H9 (cell line): ENCODE data around the gene TSSK2. TPM values are rescaled to one million over a fixed set of nuclear protein-coding genes. Genes with fewer than 3 reads are reported as not detected.

ENCODE experiments used
- DNase-seq: peaks from one replicate; pipeline ENCODE4 v3.0.0-alpha.2; 2017
- H2AFZ ChIP-seq: one replicate; pipeline ENCODE4 v1.6.1; 2013; ENCODE audit warnings: mild to moderate bottlenecking, low read length, control low read depth, moderate library complexity
- H2AK5ac ChIP-seq: 2 replicates; pipeline ENCODE4 v1.6.1; 2013; ENCODE audit warnings: low read length, control low read depth, mixed read lengths; ENCODE audit not compliant: insufficient read length
- H2BK120ac ChIP-seq: one replicate; pipeline ENCODE4 v1.6.1; 2013; ENCODE audit warnings: low read depth, mild to moderate bottlenecking, low read length, control low read depth, inconsistent platforms; ENCODE audit not compliant: poor library complexity, severe bottlenecking
- H2BK12ac ChIP-seq: 2 replicates; pipeline ENCODE4 v1.6.1; 2013; ENCODE audit warnings: low read length, control low read depth, mixed read lengths, low read depth; ENCODE audit not compliant: insufficient read length
- H2BK15ac ChIP-seq: 2 replicates; pipeline ENCODE4 v1.6.1; 2013; ENCODE audit warnings: low read depth, low read length, control low read depth
- H2BK20ac ChIP-seq: one replicate; pipeline ENCODE4 v1.6.1; 2013; ENCODE audit warnings: low read depth, mild to moderate bottlenecking, low read length, control low read depth, inconsistent platforms; ENCODE audit not compliant: poor library complexity, severe bottlenecking
- H2BK5ac ChIP-seq: 2 replicates; pipeline ENCODE4 v1.6.1; 2013; ENCODE audit warnings: low read length, control low read depth, mixed read lengths; ENCODE audit not compliant: insufficient read length
- H3K14ac ChIP-seq: 2 replicates; pipeline ENCODE4 v1.6.1; 2013; ENCODE audit warnings: low read length, control low read depth; ENCODE audit not compliant: insufficient read depth
- H3K18ac ChIP-seq: 2 replicates; pipeline ENCODE4 v1.6.1; 2013; ENCODE audit warnings: low read depth, mild to moderate bottlenecking, mixed read lengths, low read length, control low read depth; ENCODE audit not compliant: insufficient read length
- H3K23ac ChIP-seq: 2 replicates; pipeline ENCODE4 v1.6.1; 2013; ENCODE audit warnings: low read length, control low read depth, mixed read lengths, low read depth; ENCODE audit not compliant: insufficient read length
- H3K23me2 ChIP-seq: 2 replicates; pipeline ENCODE4 v1.6.1; 2013; ENCODE audit warnings: low read depth, mild to moderate bottlenecking, mixed read lengths, low read length, control low read depth; ENCODE audit not compliant: insufficient read length, poor library complexity, severe bottlenecking
- H3K27ac ChIP-seq: 2 replicates; pipeline ENCODE4 v1.5.1; 2013; ENCODE audit warnings: low read length, control low read depth, mixed read lengths, low read depth; ENCODE audit not compliant: insufficient read length
- H3K27me3 ChIP-seq: 2 replicates; pipeline ENCODE4 v1.6.1; 2013; ENCODE audit warnings: low read length, control low read depth, inconsistent platforms; ENCODE audit not compliant: insufficient read depth
- H3K4ac ChIP-seq: 2 replicates; pipeline ENCODE4 v1.6.1; 2013; ENCODE audit warnings: low read depth, mild to moderate bottlenecking, control low read depth, inconsistent platforms, low read length, moderate library complexity
- H3K4me1 ChIP-seq: 2 replicates; pipeline ENCODE4 v1.6.1; 2013; ENCODE audit warnings: low read length, control low read depth, inconsistent platforms; ENCODE audit not compliant: insufficient read depth
- H3K4me2 ChIP-seq: 2 replicates; pipeline ENCODE4 v1.6.1; 2013; ENCODE audit warnings: low read length, control low read depth, mixed read lengths; ENCODE audit not compliant: insufficient read length, insufficient read depth
- H3K56ac ChIP-seq: 2 replicates; pipeline ENCODE4 v1.6.1; 2013; ENCODE audit warnings: low read depth, mild to moderate bottlenecking, mixed read lengths, low read length, control low read depth; ENCODE audit not compliant: insufficient read length
- H3K79me1 ChIP-seq: 2 replicates; pipeline ENCODE4 v1.6.1; 2013; ENCODE audit warnings: low read depth, mild to moderate bottlenecking, moderate library complexity, low read length, control low read depth, inconsistent platforms; ENCODE audit not compliant: insufficient read depth, poor library complexity, severe bottlenecking
- H3K79me2 ChIP-seq: 2 replicates; pipeline ENCODE4 v1.6.1; 2013; ENCODE audit warnings: low read length, control low read depth, inconsistent platforms; ENCODE audit not compliant: insufficient read depth
- H3K9ac ChIP-seq: 2 replicates; pipeline ENCODE4 v1.6.1; 2013; ENCODE audit warnings: low read length, control low read depth, mixed read lengths; ENCODE audit not compliant: insufficient read length; ENCODE audit errors: extremely low read depth
- H3K9me3 ChIP-seq: one replicate; pipeline ENCODE4 v1.6.1; 2013; ENCODE audit warnings: low read depth, low read length, inconsistent platforms; ENCODE audit not compliant: control insufficient read depth
- H3T11ph ChIP-seq: one replicate; pipeline ENCODE4 v1.6.1; 2013; ENCODE audit warnings: mild to moderate bottlenecking, low read length, control low read depth, inconsistent platforms
- H4K20me1 ChIP-seq: one replicate; pipeline ENCODE4 v1.6.1; 2013; ENCODE audit not compliant: control insufficient read depth, insufficient read length, insufficient read depth
- H4K5ac ChIP-seq: 2 replicates; pipeline ENCODE4 v1.6.1; 2013; ENCODE audit warnings: low read depth, mild to moderate bottlenecking, mixed read lengths, low read length, control low read depth; ENCODE audit not compliant: insufficient read length
- H4K8ac ChIP-seq: replicated peaks from 2 replicates; pipeline ENCODE4 v1.6.1; 2013; ENCODE audit warnings: low read length, control low read depth, mixed read lengths, low read depth; ENCODE audit not compliant: insufficient read length
- H4K91ac ChIP-seq: 2 replicates; pipeline ENCODE4 v1.6.1; 2013; ENCODE audit warnings: low read depth, mild to moderate bottlenecking, moderate library complexity, mixed read lengths, low read length, control low read depth; ENCODE audit not compliant: insufficient read length
- H3K27ac Mint-ChIP-seq, 3 experiments: 2 replicates in 2 of 3; 3 replicates in 1 of 3; pipeline ENCODE4 v1.8.0; 2020 to 2021; ENCODE audit warnings: mixed read lengths in 3 of 3, mild to moderate bottlenecking in 1 of 3, moderate library complexity in 1 of 3
- H3K27me3 Mint-ChIP-seq: 2 replicates; pipeline ENCODE4 v1.8.0; 2021; ENCODE audit warnings: low read depth, mild to moderate bottlenecking, moderate library complexity, mixed read lengths
- H3K36me3 Mint-ChIP-seq, 3 experiments: 2 replicates in 2 of 3; 3 replicates in 1 of 3; pipeline ENCODE4 v1.8.0; 2020 to 2021; ENCODE audit warnings: low read depth in 3 of 3, mixed read lengths in 3 of 3; ENCODE audit not compliant: insufficient read depth in 1 of 3
- H3K4me1 Mint-ChIP-seq, 2 experiments: 2 replicates each; pipeline ENCODE4 v1.8.0; 2020; ENCODE audit warnings: mixed read lengths in 2 of 2
- H3K4me3 Mint-ChIP-seq, 2 experiments: 2 replicates in 1 of 2; 3 replicates in 1 of 2; pipeline ENCODE4 v1.8.0; 2020 to 2021; ENCODE audit warnings: mild to moderate bottlenecking in 2 of 2, mixed read lengths in 2 of 2, moderate library complexity in 1 of 2
- H3K9me3 Mint-ChIP-seq, 2 experiments: 2 replicates in 1 of 2; 3 replicates in 1 of 2; pipeline ENCODE4 v1.8.0; 2020; ENCODE audit warnings: mild to moderate bottlenecking in 2 of 2, mixed read lengths in 2 of 2, moderate library complexity in 1 of 2
- CTCF ChIP-seq: fragments of 200-600 bp; sonication (generic); conservative IDR thresholded peaks from 3 replicates; pipeline ENCODE4 v1.8.0; 2021; ENCODE audit warnings: antibody characterized with exemption, mild to moderate bottlenecking
- WGBS: extraction: QIAGEN DNeasy Blood & Tissue Kit; methylation state at CpG from one replicate; pipeline ENCODE4 v1.1.7; 2013; ENCODE audit warnings: missing lambda C conversion rate, low lambda C conversion rate, mixed read lengths; ENCODE audit not compliant: insufficient read length; ENCODE audit errors: extremely low coverage; 5-methylcytosine and 5-hydroxymethylcytosine counted together
- total RNA-seq: library from RNA; stranded (reverse); gene quantifications from 2 replicates; pipeline ENCODE4 v1.2.1, GENCODE V29; 2021

The TSSK2 gene
- total RNA-seq, 1 experiment from 2014 or later: not detected

GRCh38 chr22:19151329-19152191 lies 20.5 kb downstream of the TSSK2 start:
- Mint-ChIP-seq H3K27me3 (peaks cover 89% of the 10 kb centered on the region), H3K27ac (no peak overlapping the region; a peak in 1 of 7 replicates), H3K36me3 (peaks cover 0 to 9% (median 5%) of the 10 kb centered on the region in 3 experiments; a peak in 6 of 7 replicates), H3K4me3 (peak overlapping the region; percentile 34 to 78), H3K4me1 (peaks cover 12 to 16% of the 10 kb centered on the region in 2 experiments), H3K9me3 (peaks cover 13 to 14% of the 10 kb centered on the region in 2 experiments)
- H2BK20ac ChIP-seq: no peak overlapping the region
- H3K14ac ChIP-seq: no peak overlapping the region
- H4K5ac ChIP-seq: no peak overlapping the region
- H3T11ph ChIP-seq: no peak overlapping the region
- WGBS: no CpG with 5 or more reads among the region's 10 CpGs
- H3K27ac ChIP-seq: no peak overlapping the region
- H3K9ac ChIP-seq: no peak overlapping the region
- no peak overlapping the region for H4K91ac ChIP-seq
- no peak for DNase-seq
- H4K20me1 ChIP-seq: no peaks in the 10 kb centered on the region
- H2BK12ac ChIP-seq: no peak overlapping the region
- peaks cover 2% of the 10 kb centered on the region for H3K23me2 ChIP-seq
- no peak overlapping the region for H2BK15ac ChIP-seq
- no peak overlapping the region for H3K56ac ChIP-seq
- no peaks in the 10 kb centered on the region for H3K4me1 ChIP-seq
- no peak overlapping the region for H3K23ac ChIP-seq
- no peak overlapping the region for H3K4ac ChIP-seq
- H3K4me2 ChIP-seq: no peak overlapping the region
- no peaks in the 10 kb centered on the region for H3K79me2 ChIP-seq
- H3K9me3 ChIP-seq: no peaks in the 10 kb centered on the region
- no peak overlapping the region for H2AK5ac ChIP-seq
- H3K79me1 ChIP-seq: no peaks in the 10 kb centered on the region
- H2BK120ac ChIP-seq: no peak overlapping the region
- H3K27me3 ChIP-seq: peaks cover 48% of the 10 kb centered on the region
- H4K8ac ChIP-seq: no peak overlapping the region
- no peak for TF ChIP-seq CTCF
- H2BK5ac ChIP-seq: no peak overlapping the region
- no peak overlapping the region for H2AFZ ChIP-seq
- no peak overlapping the region for H3K18ac ChIP-seq
